PC-9 (cell line): Measurements from ENCODE around the gene ADARB2. TPM values are rescaled to one million over a fixed set of nuclear protein-coding genes. Genes with fewer than 3 reads are reported as not detected.
"Not testable (repeated sequence)": the region's sequence is repeated elsewhere in the genome, so short reads cannot be mapped to it uniquely, and the experiment has no call there.

Experiments used
- BruUV-seq: library from RNA; stranded (reverse); fragments of 400-500 nt; replicated peaks from 2 replicates; lab custom pipeline; 2021; lab: Mats Ljungman, UMichigan
- CTCF ChIA-PET: fragments of 300-600 bp; sonication (Branson Sonifier 250); formaldehyde crosslinking; loops from one replicate; lab custom pipeline; 2022; ENCODE audit warnings: antibody characterized with exemption; lab: Charles Lee
- POLR2A ChIA-PET: fragments of 300-600 bp; sonication (Branson Sonifier 250); formaldehyde crosslinking; loops from one replicate; lab custom pipeline; 2022; ENCODE audit warnings: antibody characterized with exemption; ENCODE audit not compliant: unreplicated experiment; lab: Charles Lee
- DNase-seq, 2 experiments: peaks; one replicate each; pipeline versions ENCODE4 v3.0.0 to v3.0.0-alpha.2; 2015 to 2022; ENCODE audit warnings: mixed read lengths in 1 of 2
- H2AFZ ChIP-seq: fragments of 200-600 bp; sonication (generic); 2 replicates; pipeline ENCODE4 v1.8.1; 2017; ENCODE audit warnings: antibody characterized with exemption
- H3F3A ChIP-seq: fragments of 200-600 bp; sonication (generic); 2 replicates; pipeline ENCODE4 v1.8.1; 2017; ENCODE audit warnings: antibody characterized with exemption, mild to moderate bottlenecking, low read depth; ENCODE audit not compliant: insufficient read depth
- H3K27ac ChIP-seq: fragments of 200-600 bp; sonication (generic); 2 replicates; pipeline ENCODE4 v1.6.1; 2016; ENCODE audit warnings: mixed run types
- H3K27me3 ChIP-seq: fragments of 200-600 bp; sonication (generic); 2 replicates; pipeline ENCODE4 v1.6.1; 2016; ENCODE audit warnings: low read depth, mixed run types; ENCODE audit not compliant: insufficient read depth
- H3K36me3 ChIP-seq: fragments of 200-600 bp; sonication (generic); 2 replicates; pipeline ENCODE4 v1.6.1; 2016; ENCODE audit warnings: low read depth, mixed run types
- H3K4me1 ChIP-seq: fragments of 200-600 bp; sonication (generic); replicated peaks from 2 replicates; pipeline ENCODE4 v1.6.1; 2016; ENCODE audit warnings: mixed run types; ENCODE audit not compliant: insufficient read depth
- H3K4me2 ChIP-seq: fragments of 200-600 bp; sonication (generic); 2 replicates; pipeline ENCODE4 v1.6.1; 2017; ENCODE audit warnings: mixed run types
- H3K4me3 ChIP-seq: fragments of 200-600 bp; sonication (generic); 2 replicates; pipeline ENCODE4 v1.6.1; 2016; ENCODE audit warnings: mixed run types
- H3K79me2 ChIP-seq: fragments of 200-600 bp; sonication (generic); 2 replicates; pipeline ENCODE4 v1.6.1; 2017; ENCODE audit warnings: low read depth, mixed run types
- H3K9me2 ChIP-seq: fragments of 200-600 bp; sonication (generic); 2 replicates; pipeline ENCODE4 v1.8.1; 2017; ENCODE audit warnings: mild to moderate bottlenecking; ENCODE audit not compliant: insufficient read depth
- H3K9me3 ChIP-seq: fragments of 200-600 bp; sonication (generic); 2 replicates; pipeline ENCODE4 v1.8.1; 2016; ENCODE audit warnings: low read depth; ENCODE audit not compliant: insufficient read depth
- H4K20me1 ChIP-seq: fragments of 200-600 bp; sonication (generic); 2 replicates; pipeline ENCODE4 v1.8.1; 2017; ENCODE audit not compliant: insufficient read depth
- EZH2 ChIP-seq: fragments of 200-600 bp; sonication (generic); IDR thresholded peaks from 2 replicates; pipeline ENCODE4 v1.8.0; 2017; ENCODE audit warnings: antibody characterized with exemption, low read depth
- intact Hi-C: fragments of 100-400 bp; cut with micrococcal nuclease; formaldehyde crosslinking; loops from one replicate; pipeline ENCODE4 v1.10.0; 2022; ENCODE audit not compliant: unreplicated experiment
- total RNA-seq: library from RNA; stranded (reverse); gene quantifications from 2 replicates; pipeline ENCODE4 v1.2.3, GENCODE V29; 2021
- TF ChIP-seq, protein P1 (sequence below): fragments of 200-600 bp; sonication (generic); conservative IDR thresholded peaks from 2 replicates; pipeline ENCODE4 v1.6.1; 2017; ENCODE audit warnings: mixed run types, antibody characterized with exemption, mild to moderate bottlenecking, moderate library complexity

ADARB2 gene
- total RNA-seq, 1 experiment from 2014 or later, result not detected

DNA sequence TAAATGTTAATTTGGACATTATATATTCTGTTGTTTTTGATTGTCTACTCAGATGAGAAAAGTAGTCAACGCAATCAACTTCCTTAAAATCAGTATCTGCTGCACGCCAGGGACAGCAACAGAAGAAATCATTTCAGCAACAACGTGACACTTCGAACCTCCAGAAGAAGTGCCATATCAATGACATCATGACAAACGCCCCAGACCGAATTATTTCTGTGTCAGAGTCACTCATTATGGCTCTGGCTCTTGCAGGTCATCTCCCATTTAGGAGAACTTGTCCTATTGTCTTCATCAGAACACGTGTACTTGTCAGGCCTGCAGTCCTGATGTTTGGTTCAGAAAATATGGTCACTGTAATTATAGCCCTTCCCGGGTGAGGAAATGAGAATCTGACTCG lies 276.3 kb downstream of the ADARB2 start:
- Histone ChIP-seq H3K4me3 (no peak overlapping the region), H3F3A (no peaks in the 10 kb centered on the region), H3K27ac (no peak overlapping the region), H3K79me2 (no peaks in the 10 kb centered on the region), H3K9me3 (no peaks in the 10 kb centered on the region), H3K27me3 (peaks cover 20% of the 10 kb centered on the region), H3K4me2 (no peak overlapping the region), H3K36me3 (no peaks in the 10 kb centered on the region), H3K9me2 (no peaks in the 10 kb centered on the region), H3K4me1 (no peaks in the 10 kb centered on the region), H4K20me1 (no peaks in the 10 kb centered on the region), H2AFZ (no peak overlapping the region)
- intact Hi-C loops, result no loop called here
- no peak for DNase-seq
- BruUV-seq, result no TSS peak
- ChIA-PET CTCF (no interaction called here), POLR2A (no interaction called here)
- TF ChIP-seq, protein P1, sequence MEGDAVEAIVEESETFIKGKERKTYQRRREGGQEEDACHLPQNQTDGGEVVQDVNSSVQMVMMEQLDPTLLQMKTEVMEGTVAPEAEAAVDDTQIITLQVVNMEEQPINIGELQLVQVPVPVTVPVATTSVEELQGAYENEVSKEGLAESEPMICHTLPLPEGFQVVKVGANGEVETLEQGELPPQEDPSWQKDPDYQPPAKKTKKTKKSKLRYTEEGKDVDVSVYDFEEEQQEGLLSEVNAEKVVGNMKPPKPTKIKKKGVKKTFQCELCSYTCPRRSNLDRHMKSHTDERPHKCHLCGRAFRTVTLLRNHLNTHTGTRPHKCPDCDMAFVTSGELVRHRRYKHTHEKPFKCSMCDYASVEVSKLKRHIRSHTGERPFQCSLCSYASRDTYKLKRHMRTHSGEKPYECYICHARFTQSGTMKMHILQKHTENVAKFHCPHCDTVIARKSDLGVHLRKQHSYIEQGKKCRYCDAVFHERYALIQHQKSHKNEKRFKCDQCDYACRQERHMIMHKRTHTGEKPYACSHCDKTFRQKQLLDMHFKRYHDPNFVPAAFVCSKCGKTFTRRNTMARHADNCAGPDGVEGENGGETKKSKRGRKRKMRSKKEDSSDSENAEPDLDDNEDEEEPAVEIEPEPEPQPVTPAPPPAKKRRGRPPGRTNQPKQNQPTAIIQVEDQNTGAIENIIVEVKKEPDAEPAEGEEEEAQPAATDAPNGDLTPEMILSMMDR, result no peak
- TF ChIP-seq EZH2, result no peak

DNA sequence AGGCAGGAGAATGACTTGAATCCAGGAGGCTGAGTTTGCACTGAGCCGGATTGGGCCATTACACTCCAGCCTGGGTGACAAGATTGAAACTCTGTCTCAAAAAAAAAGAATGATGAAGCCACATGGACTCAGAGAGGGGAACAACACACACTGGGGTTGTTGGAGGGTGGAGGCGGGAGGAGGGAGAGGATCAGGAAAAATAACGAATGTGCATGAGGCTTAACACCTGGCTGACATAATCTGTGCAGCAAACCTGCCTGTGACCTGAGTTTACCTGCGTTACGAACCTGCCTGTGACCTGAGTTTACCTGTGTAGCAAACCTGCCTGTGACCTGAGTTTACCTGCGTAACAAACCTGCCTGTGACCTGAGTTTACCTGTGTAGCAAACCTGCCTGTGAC lies 277.7 kb downstream of the ADARB2 start:
- CTCF ChIA-PET, H3K27ac ChIP-seq, DNase-seq, H3K4me1 ChIP-seq, intact Hi-C loops, H3K9me2 ChIP-seq, H3K36me3 ChIP-seq, H2AFZ ChIP-seq, H3K4me2 ChIP-seq, BruUV-seq, H3K4me3 ChIP-seq, H3K79me2 ChIP-seq, H4K20me1 ChIP-seq, H3F3A ChIP-seq, H3K9me3 ChIP-seq, POLR2A ChIA-PET: not testable (repeated sequence)
- H3K27me3 ChIP-seq, result peaks cover 13% of the 10 kb centered on the region; the same call in 1 of the 2 replicates

DNA sequence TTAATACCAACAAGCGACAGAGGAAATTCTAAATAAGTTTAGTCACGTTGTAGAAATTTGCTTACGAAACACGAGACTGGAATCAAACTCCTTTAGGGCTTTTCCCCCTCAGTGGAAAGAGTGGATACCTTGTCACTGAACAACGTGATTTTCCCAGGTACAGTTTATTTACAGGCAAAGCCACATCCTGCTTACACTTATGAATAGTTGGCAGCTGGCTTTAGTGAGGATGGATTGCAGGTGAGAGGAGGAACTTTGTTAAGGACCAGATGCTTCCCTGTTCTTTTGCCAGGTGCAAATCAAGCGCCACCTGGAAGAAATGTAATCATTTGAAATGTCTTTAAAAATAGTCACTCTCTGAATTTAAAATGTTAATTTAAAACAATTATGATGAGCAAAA lies 282.4 kb downstream of the ADARB2 start:
- no TSS peak for BruUV-seq
- intact Hi-C loops, result no loop called here

More for the DNA sequence above, 282.4 kb downstream of the ADARB2 start:
- H4K20me1 ChIP-seq, result no peaks in the 10 kb centered on the region
- no peak overlapping the region for H3K4me3 ChIP-seq
- H3K4me1 ChIP-seq, result no peaks in the 10 kb centered on the region
- peaks cover 19% of the 10 kb centered on the region for H3K27me3 ChIP-seq
- H3K9me3 ChIP-seq, result no peaks in the 10 kb centered on the region
- ChIA-PET POLR2A (no interaction called here), CTCF (no interaction called here)
- no peak for DNase-seq
- no peak overlapping the region for H3K4me2 ChIP-seq
- TF ChIP-seq, protein P1, result no peak
- no peak for TF ChIP-seq EZH2
- H3K9me2 ChIP-seq, result no peaks in the 10 kb centered on the region
- no peaks in the 10 kb centered on the region for H3K36me3 ChIP-seq
- no peaks in the 10 kb centered on the region for H3K79me2 ChIP-seq
- H2AFZ ChIP-seq, result no peak overlapping the region
- H3F3A ChIP-seq, result no peaks in the 10 kb centered on the region
- no peak overlapping the region for H3K27ac ChIP-seq
